Measurements from ENCODE around the gene NABP1. TPM values are rescaled to one million over a fixed set of nuclear protein-coding genes. Genes with fewer than 3 reads are reported as not detected.

The NABP1 gene
- total RNA-seq, 1 donor from 2014 or later: 18.5 TPM

GRCh38 chr2:191666732-191667131 is 11.2 kb upstream of the NABP1 start:
- no peaks in the 10 kb centered on the region for H3K36me3 Mint-ChIP-seq (ENCODE audit: low read depth)
- no peak overlapping the region for H3K4me3 Mint-ChIP-seq (ENCODE audit: unreplicated experiment)
- no peak overlapping the region for H3K27ac Mint-ChIP-seq (ENCODE audit: unreplicated experiment)
- no peaks in the 10 kb centered on the region for H3K9me3 Mint-ChIP-seq (ENCODE audit: low read depth)
- H3K27me3 Mint-ChIP-seq (ENCODE audit: low read depth): no peaks in the 10 kb centered on the region
- TF ChIP-seq CTCF (IDR thresholded peaks at IDR 0.05): no peak
- peaks cover 12% of the 10 kb centered on the region for H3K4me1 Mint-ChIP-seq (ENCODE audit: low read depth)
- no peak for DNase-seq (ENCODE audit: low spot score)

GRCh38 chr2:191670076-191670475 is 7.9 kb upstream of the NABP1 start:
- no peak for DNase-seq (ENCODE audit: low spot score)
- H3K27ac Mint-ChIP-seq (ENCODE audit: unreplicated experiment): no peak overlapping the region
- H3K4me3 Mint-ChIP-seq (ENCODE audit: unreplicated experiment): no peak overlapping the region
- TF ChIP-seq CTCF (IDR thresholded peaks at IDR 0.05): no peak
- no peaks in the 10 kb centered on the region for H3K36me3 Mint-ChIP-seq (ENCODE audit: low read depth)
- no peaks in the 10 kb centered on the region for H3K9me3 Mint-ChIP-seq (ENCODE audit: low read depth)
- peaks cover 12% of the 10 kb centered on the region for H3K4me1 Mint-ChIP-seq (ENCODE audit: low read depth)
- no peaks in the 10 kb centered on the region for H3K27me3 Mint-ChIP-seq (ENCODE audit: low read depth)

- Mint-ChIP-seq H3K36me3 (ENCODE audit: low read depth) (no peaks in the 10 kb centered on the region), H3K27ac (ENCODE audit: unreplicated experiment) (no peak overlapping the region), H3K9me3 (ENCODE audit: low read depth) (no peaks in the 10 kb centered on the region), H3K4me1 (ENCODE audit: low read depth) (peaks cover 15% of the 10 kb centered on the region), H3K27me3 (ENCODE audit: low read depth) (no peaks in the 10 kb centered on the region), H3K4me3 (ENCODE audit: unreplicated experiment) (no peak overlapping the region)
- DNase-seq (ENCODE audit: low spot score): no peak
- no peak for TF ChIP-seq CTCF (IDR thresholded peaks at IDR 0.05)
Measured at GRCh38 chr2:191670787-191671186, 7.1 kb upstream of the NABP1 start.

- H3K9me3 Mint-ChIP-seq (ENCODE audit: low read depth): no peaks in the 10 kb centered on the region
- no peak for DNase-seq (ENCODE audit: low spot score)
- no peaks in the 10 kb centered on the region for H3K27me3 Mint-ChIP-seq (ENCODE audit: low read depth)
- no peaks in the 10 kb centered on the region for H3K36me3 Mint-ChIP-seq (ENCODE audit: low read depth)
- H3K27ac Mint-ChIP-seq (ENCODE audit: unreplicated experiment): peak overlapping the region; percentile 25
- H3K4me3 Mint-ChIP-seq (ENCODE audit: unreplicated experiment): no peak overlapping the region
- TF ChIP-seq CTCF (IDR thresholded peaks at IDR 0.05): no peak
- peaks cover 39% of the 10 kb centered on the region for H3K4me1 Mint-ChIP-seq (ENCODE audit: low read depth)
Measured at GRCh38 chr2:191675807-191676721, 1.9 kb upstream of the NABP1 start.

- no peak for TF ChIP-seq CTCF (IDR thresholded peaks at IDR 0.05)
- Mint-ChIP-seq H3K4me1 (ENCODE audit: low read depth) (peaks cover 48% of the 10 kb centered on the region), H3K27me3 (ENCODE audit: low read depth) (no peaks in the 10 kb centered on the region), H3K36me3 (ENCODE audit: low read depth) (no peaks in the 10 kb centered on the region), H3K4me3 (ENCODE audit: unreplicated experiment) (peak overlapping the region; percentile 99), H3K27ac (ENCODE audit: unreplicated experiment) (peak overlapping the region; percentile 100), H3K9me3 (ENCODE audit: low read depth) (no peaks in the 10 kb centered on the region)
- DNase-seq (ENCODE audit: low spot score): no peak
Measured at GRCh38 chr2:191676790-191677645, 918 bp upstream of the NABP1 start.
